Measurements from ENCODE around the gene USP36.

DNA sequence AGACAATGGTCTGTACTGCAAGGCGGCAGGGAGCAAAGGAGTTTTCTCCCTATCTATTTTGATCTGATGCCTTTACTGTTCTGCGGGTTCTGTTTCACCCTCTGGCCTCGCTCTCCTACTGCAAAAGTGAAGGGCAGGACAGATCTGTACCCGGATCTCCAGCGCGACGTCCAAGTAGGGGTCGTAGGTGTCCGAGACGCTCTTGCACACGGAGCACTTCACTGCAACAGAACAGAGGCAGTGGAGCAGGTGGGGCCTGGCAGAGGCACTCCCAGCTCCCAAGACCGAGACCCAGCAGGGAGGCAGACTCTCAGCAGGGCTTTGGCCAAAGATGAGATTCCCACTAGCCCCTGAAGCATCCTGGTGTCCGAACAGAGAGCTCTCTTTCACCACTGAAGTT is 19.8 kb downstream of the USP36 start:
- TF ChIP-seq, protein P1, sequence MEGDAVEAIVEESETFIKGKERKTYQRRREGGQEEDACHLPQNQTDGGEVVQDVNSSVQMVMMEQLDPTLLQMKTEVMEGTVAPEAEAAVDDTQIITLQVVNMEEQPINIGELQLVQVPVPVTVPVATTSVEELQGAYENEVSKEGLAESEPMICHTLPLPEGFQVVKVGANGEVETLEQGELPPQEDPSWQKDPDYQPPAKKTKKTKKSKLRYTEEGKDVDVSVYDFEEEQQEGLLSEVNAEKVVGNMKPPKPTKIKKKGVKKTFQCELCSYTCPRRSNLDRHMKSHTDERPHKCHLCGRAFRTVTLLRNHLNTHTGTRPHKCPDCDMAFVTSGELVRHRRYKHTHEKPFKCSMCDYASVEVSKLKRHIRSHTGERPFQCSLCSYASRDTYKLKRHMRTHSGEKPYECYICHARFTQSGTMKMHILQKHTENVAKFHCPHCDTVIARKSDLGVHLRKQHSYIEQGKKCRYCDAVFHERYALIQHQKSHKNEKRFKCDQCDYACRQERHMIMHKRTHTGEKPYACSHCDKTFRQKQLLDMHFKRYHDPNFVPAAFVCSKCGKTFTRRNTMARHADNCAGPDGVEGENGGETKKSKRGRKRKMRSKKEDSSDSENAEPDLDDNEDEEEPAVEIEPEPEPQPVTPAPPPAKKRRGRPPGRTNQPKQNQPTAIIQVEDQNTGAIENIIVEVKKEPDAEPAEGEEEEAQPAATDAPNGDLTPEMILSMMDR (IDR thresholded peaks at IDR 0.05), result no peak
- TF ChIP-seq POLR2A (IDR thresholded peaks at IDR 0.05), result no peak

Data from lower leg skin (tissue), 3 donors.